Hindlimb muscle (tissue), 1 donor: Measurements from ENCODE around the gene LRRFIP1. TPM values are rescaled to one million over a fixed set of nuclear protein-coding genes. Genes with fewer than 3 reads are reported as not detected.
"Not testable (repeated sequence)": the region's sequence is repeated elsewhere in the genome, so short reads cannot be mapped to it uniquely, and the experiment has no call there.

Source experiments
- DNase-seq: peaks from one replicate; pipeline ENCODE4 v3.0.0-alpha.2; 2013
- polyA plus RNA-seq: library from polyadenylated mRNA; unstranded; fragments of 120-200 nt; gene quantifications from one replicate; pipeline ENCODE4 v1.2.1, GENCODE V29; 2013; ENCODE audit not compliant: insufficient read length

LRRFIP1 gene
- polyA plus RNA-seq, 1 donor, result 184 TPM

- no peak for DNase-seq
Observed at GRCh38 chr2:237597196-237598145, 29.9 kb upstream of the LRRFIP1 start.

GRCh38 chr2:237598468-237599208, 28.7 kb upstream of the LRRFIP1 start:
- DNase-seq, result no peak

GRCh38 chr2:237599465-237600110, 27.8 kb upstream of the LRRFIP1 start:
- DNase-seq, result no peak

GRCh38 chr2:237600205-237600846, 27.1 kb upstream of the LRRFIP1 start:
- DNase-seq, result peak; percentile 69

- no peak for DNase-seq
Observed at GRCh38 chr2:237601453-237602116, 25.8 kb upstream of the LRRFIP1 start.

- DNase-seq, result no peak
Observed at GRCh38 chr2:237602409-237602808, 25.0 kb upstream of the LRRFIP1 start.

- DNase-seq, result no peak
Observed at GRCh38 chr2:237603049-237603717, 24.2 kb upstream of the LRRFIP1 start.

GRCh38 chr2:237603718-237604362, 23.5 kb upstream of the LRRFIP1 start:
- DNase-seq, result peak; percentile 66

- no peak for DNase-seq
Observed at GRCh38 chr2:237604391-237604790, 23.0 kb upstream of the LRRFIP1 start.

- no peak for DNase-seq
Observed at GRCh38 chr2:237604960-237605359, 22.4 kb upstream of the LRRFIP1 start.

GRCh38 chr2:237606522-237606921, 20.9 kb upstream of the LRRFIP1 start:
- not testable (repeated sequence) for DNase-seq

- DNase-seq, result no peak
Observed at GRCh38 chr2:237612527-237613357, 14.6 kb upstream of the LRRFIP1 start.

GRCh38 chr2:237613679-237614078, 13.7 kb upstream of the LRRFIP1 start:
- no peak for DNase-seq

- no peak for DNase-seq
Observed at GRCh38 chr2:237614151-237614720, 13.2 kb upstream of the LRRFIP1 start.

- no peak for DNase-seq
Observed at GRCh38 chr2:237615631-237616249, 11.6 kb upstream of the LRRFIP1 start.

- DNase-seq, result no peak
Observed at GRCh38 chr2:237616373-237616733, 11.0 kb upstream of the LRRFIP1 start.

- DNase-seq, result peak; percentile 64
Observed at GRCh38 chr2:237616734-237617586, 10.4 kb upstream of the LRRFIP1 start.

- DNase-seq, result no peak
Observed at GRCh38 chr2:237617587-237617982, 9.8 kb upstream of the LRRFIP1 start.
